NCI-H2227 (cell line): ENCODE data around the gene ENOX1.

Source experiments
- DNase-seq: peaks from one replicate; lab custom pipeline; 2025; ENCODE audit not compliant: unreplicated experiment; lab: John Stamatoyannopoulos, UW

Gene ENOX1

DNA sequence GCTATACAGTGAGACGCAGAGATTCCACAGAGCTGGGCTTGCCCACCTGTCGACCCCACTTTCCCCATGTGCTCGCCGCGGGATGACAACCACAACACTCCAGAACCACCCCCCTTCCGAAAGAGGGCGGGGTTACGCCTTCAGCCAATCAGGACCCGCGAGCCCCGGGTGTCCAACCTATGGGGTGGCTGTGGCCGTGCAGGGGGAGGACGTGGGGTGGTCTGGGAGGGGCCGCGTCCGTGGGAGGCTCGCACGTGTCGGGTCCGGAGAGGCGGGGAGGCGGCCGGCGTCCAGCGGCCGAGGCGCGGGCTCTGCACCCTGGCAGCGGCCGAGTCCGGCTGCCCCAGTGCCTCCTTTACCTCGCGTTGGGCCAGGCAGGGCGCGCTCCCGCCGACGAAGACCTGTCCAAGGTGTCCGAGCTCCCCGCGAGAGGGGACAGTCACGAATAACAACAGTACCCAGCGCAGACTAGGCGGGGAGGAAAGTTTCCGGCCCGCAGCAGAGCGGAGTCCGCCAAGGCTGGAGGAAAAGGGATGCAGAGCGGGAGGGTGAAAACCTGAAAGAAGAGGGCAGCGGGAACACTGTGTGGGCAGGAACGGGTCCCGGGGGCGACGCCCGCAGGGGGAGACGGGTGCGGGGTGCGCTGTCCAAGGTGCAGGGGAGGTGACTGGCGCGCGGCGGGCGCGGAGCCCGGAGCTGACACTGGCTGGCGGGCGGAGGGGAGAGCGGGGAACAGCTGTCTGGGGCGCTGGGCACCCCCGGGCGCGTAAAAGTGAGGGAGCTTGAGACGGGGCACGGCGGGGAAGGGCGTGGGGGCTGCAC is 911 bp downstream of the ENOX1 start:
- DNase-seq: peak; percentile 70

GRCh38 chr13:43785261-43785649 is 1.5 kb downstream of the ENOX1 start:
- no peak for DNase-seq

GRCh38 chr13:43784496-43784895 is 2.3 kb downstream of the ENOX1 start:
- DNase-seq: no peak

- DNase-seq: peak; percentile 70
Observed at GRCh38 chr13:43783820-43784219, 3.0 kb downstream of the ENOX1 start.

- DNase-seq: no peak
Observed at GRCh38 chr13:43782686-43783085, 4.1 kb downstream of the ENOX1 start.

DNA sequence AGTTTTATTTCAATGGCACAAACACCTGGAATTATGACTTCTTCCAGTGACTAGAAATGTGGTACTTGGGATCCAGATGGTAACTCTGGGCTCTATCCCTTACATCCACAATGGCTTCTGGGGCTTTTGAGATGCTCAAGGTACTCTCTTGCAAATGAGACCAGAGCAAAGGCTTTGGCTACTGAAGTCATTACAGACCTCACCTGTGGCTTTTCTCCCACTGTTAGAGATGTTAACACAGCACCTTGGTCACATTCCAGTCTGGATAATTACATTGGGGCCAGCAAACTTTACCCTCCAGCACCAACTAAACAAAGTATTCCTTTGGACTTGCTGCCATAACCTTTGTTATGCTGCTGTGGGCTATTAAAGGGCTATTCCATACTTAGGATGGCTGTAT is 6.1 kb downstream of the ENOX1 start:
- DNase-seq: no peak

- DNase-seq: no peak
Observed at GRCh38 chr13:43776501-43777079, 10.2 kb downstream of the ENOX1 start.

- DNase-seq: no peak
Observed at GRCh38 chr13:43776006-43776405, 10.8 kb downstream of the ENOX1 start.

GRCh38 chr13:43773602-43774001 is 13.2 kb downstream of the ENOX1 start:
- no peak for DNase-seq

DNA sequence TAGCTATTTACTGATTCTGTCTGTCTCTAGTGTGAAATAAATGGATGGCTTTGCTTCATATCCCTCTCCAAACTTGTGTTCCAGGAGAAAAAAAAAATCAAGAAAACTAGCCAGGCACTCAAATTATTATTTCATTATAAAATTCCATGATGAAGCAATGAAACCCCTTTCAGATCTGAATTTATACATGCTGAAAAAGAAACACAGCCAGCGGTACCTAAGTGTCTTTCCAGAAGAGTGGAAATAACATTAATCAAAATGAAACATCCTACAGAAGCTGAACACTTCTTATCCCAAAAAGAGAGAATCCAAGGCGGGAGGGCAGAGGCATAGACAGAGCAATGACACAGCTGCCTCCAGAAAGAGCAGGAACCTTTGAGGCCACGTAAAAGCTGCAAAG is 15.9 kb downstream of the ENOX1 start:
- DNase-seq: no peak

GRCh38 chr13:43769529-43769928 is 17.2 kb downstream of the ENOX1 start:
- no peak for DNase-seq

DNA sequence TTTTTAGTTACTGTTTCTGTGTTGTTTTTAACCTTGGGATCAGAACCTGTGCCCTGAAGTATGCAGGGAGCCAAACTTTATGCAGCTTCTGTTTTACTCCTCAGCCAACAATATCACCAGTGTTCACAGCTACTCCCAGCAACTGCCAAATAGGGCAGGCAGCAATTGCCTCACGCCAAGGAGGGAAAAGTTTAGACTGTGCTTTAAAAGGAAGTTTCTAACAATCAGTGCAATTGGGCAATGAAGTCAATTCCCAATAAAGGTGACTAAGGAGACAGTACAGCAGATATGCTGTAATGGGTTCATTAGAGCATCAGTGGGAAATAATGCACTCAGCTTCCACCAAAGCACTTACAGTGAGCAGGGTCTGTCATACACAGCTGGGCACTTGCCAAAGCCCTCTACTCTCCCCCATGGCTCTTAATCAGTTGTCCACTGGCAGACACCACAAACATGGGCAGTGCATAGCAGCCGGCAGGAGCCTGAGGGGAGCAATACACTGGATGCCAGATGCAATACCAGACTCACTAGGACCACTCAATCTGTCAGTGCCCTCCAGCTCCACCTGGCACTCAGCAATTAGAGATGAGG is 19.3 kb downstream of the ENOX1 start:
- DNase-seq: peak; percentile 11

DNA sequence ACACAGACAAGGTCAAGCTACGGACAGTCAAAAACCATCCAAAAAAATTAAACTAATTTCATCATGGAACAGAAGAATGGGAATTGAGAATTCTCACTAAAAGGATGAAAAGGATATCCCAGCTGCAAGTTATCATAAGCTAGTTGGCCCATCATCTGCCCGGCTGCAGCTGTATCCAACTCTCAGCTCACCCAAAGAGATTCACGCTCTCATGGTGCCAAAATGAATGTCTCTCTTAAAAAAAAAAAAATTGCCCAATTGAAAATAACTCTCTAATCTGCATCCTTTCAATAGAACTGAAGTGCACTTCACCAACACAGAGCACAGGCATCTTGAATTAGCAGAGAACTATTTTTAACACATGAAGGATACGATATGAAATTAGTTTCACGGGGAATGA is 20.0 kb downstream of the ENOX1 start:
- DNase-seq: no peak

GRCh38 chr13:43764349-43764748 is 22.4 kb downstream of the ENOX1 start:
- no peak for DNase-seq

GRCh38 chr13:43763143-43763759 is 23.5 kb downstream of the ENOX1 start:
- no peak for DNase-seq

DNA sequence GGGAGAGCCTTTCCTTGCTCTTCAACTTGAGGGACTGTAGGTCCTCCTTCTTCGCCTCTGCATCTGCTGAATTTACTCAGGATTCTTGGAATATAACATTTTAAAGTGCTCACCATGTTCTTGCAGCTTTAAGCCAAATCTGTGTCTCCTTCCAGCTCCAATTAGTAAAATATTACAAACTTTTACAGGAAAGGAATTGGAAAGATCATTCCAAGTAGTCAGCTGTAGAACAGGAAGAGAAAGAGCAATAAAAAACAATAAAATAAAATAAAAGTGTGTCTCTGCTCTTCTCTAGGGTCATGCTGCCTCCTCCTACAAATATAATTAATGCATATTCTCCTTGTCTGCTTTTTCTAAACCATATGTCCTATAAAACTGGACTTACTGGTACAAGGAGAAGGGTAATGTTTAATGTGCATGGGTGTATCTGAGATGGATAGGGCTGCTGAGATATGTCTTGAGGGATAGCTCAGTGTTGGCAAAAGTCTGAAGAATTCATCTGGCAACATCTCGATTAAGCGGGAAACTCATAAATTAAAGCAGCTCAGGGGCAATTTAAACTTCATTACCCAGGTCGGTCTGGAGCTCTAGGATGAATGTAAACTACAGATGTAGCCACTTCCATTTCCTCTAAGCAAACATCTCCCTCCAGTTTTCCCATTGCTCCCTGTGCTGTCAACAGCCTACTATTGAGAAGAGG is 25.0 kb downstream of the ENOX1 start:
- DNase-seq: no peak

- DNase-seq: no peak
Observed at GRCh38 chr13:43760257-43760656, 26.5 kb downstream of the ENOX1 start.

- no peak for DNase-seq
Observed at GRCh38 chr13:43758834-43759233, 27.9 kb downstream of the ENOX1 start.

GRCh38 chr13:43757266-43757665 is 29.5 kb downstream of the ENOX1 start:
- DNase-seq: no peak

GRCh38 chr13:43755844-43756243 is 30.9 kb downstream of the ENOX1 start:
- DNase-seq: no peak

DNA sequence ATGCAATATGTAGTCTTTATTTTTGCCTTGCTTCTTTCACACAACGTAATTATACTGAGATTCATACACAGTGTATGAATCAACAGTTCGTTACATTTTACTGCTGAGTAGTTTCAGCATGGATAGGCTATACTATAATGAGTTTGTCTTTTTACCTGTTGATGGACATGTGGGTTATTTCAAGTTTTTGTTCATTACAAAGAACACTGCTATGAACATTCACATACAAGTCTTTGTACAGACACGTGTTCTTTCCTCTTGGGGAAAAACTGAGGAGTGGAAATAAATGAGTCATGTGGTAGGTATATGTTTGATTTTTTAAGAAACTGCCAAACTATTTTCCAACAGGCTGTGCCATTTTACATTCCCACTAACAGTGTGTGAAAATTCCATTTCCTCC is 35.1 kb downstream of the ENOX1 start:
- DNase-seq: no peak
